Iris pigment epithelial cell (primary cell): ENCODE results near the gene MAP2K7.
"Not testable (repeated sequence)": the region's sequence is repeated elsewhere in the genome, so short reads cannot be mapped to it uniquely, and the experiment has no call there.

Source experiments
- DNase-seq: peaks from one replicate; pipeline ENCODE4 v3.0.0-alpha.2; 2011; ENCODE audit warnings: low read depth

MAP2K7 gene

DNA sequence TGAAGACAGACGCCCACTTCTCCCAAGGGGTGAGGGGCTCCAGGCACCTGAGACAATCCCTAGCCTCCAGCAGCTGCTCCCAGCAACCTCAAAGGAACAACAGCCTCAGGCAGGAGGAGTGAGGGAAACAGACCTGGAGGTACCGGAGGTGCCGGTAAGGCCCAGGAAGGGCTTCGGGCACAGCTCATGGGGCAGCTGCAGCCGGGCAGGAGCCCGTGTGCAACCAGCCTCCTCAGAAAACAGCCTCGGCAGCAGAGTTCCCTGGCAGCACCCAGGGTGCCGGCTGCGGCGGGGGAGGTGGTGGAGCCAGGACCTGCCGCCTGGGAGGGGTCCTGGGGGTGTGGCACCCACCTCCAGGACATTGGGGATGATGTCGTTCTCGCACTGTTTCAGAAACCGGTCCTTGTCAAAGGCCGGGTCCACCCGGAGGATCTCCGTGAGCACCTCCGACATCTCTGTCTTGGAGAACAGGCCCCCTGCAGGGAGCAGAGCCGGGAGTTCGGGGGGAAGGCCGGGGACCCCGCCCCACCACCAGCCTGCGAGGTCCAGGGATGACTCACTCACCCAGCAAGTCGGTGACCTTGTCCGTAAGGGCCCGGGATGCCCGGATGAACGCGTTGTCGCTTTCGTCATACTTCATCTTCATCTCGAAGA lies 28.7 kb downstream of the MAP2K7 start:
- DNase-seq: no peak

DNA sequence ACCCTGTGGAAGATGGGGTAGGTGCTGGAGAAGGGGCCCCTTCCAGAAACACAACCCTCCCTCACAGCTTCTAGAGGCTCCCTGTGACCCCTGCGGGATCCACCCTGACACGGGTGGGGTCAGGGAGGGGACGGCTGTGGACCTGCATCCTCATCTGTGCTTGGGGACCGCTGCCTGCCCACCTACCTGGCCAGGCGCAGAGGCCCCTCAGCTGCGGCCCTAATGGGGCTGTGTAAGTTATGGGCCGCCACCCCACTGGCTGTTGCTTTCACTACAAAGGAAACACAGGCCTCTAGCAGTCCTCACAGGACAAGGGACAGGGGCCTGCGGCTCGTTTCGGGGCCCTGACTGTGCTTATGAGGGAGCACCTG lies 29.2 kb downstream of the MAP2K7 start:
- DNase-seq: no peak

DNA sequence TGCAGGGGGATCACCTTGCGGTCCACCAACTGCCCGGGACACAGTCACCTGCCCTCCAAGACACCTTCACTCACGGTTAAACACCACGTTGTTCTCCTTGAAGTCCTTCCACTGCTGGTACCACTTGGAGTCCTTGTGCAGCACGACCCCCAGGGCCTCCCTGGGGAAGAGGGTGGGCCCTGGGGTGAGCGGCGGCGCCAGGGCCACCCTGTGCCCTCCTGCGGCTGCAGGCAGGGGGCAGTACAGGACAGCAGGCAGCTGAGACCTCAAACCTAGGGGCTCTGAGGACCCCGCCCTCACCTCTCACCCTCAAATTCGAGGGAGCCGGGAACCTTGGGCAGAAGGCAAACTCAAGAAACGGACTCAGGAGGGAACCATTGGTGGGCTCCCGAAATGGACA lies 29.7 kb downstream of the MAP2K7 start:
- no peak for DNase-seq

- DNase-seq: no peak
Observed at GRCh38 chr19:7933828-7934725, 30.4 kb downstream of the MAP2K7 start.

DNA sequence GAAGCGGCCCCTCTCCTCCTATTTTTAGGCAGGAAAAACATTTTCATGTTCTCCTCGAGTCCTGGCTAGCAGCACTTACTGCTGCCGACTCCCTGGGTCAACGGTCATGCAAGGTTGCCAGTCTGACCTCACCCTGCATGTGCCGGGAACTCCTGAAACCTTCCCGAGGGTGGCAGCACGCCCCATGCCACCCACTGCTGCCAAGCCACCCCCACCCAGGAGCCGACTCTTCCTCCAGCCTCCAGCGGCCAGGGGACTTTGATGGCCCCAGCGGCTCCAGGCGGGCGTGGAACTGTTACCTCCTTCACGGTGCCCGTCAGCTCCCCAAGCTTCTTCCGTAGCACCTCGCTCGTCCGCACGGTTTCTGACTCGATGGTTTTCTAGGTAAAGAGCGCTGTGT lies 31.1 kb downstream of the MAP2K7 start:
- DNase-seq: no peak

DNA sequence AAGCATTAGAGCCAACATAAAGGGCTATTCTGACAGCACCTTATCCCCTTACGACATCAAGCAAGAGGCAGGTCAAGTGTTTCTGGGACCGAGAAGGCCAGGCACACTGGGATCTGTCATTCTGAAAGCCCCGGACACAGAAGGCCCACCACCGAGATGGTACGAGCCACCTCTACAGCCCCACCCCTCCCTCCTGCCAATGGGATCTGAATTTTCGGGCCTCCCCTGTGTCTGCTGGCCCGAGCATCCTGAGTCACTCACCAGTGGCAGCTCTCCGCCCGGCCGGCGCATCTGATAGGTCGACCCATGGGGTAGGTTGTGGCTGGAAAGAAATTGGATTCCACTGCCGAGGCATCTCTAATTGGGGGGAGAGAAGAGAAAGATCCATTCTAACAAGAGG lies 37.2 kb downstream of the MAP2K7 start:
- no peak for DNase-seq

GRCh38 chr19:7941895-7942596 lies 38.4 kb downstream of the MAP2K7 start:
- no peak for DNase-seq

- no peak for DNase-seq
Observed at GRCh38 chr19:7942981-7943443, 39.3 kb downstream of the MAP2K7 start.

GRCh38 chr19:7943444-7944176 lies 39.9 kb downstream of the MAP2K7 start, which contains the start of gene TIMM44:
Gene TIMM44 (minus strand): TSS chr19:7943666. CDS start chr19:7943651, 15 bp downstream.
- peak; percentile 100 for DNase-seq

- peak; percentile 86 for DNase-seq
Observed at GRCh38 chr19:7944177-7944761, 40.6 kb downstream of the MAP2K7 start.

DNA sequence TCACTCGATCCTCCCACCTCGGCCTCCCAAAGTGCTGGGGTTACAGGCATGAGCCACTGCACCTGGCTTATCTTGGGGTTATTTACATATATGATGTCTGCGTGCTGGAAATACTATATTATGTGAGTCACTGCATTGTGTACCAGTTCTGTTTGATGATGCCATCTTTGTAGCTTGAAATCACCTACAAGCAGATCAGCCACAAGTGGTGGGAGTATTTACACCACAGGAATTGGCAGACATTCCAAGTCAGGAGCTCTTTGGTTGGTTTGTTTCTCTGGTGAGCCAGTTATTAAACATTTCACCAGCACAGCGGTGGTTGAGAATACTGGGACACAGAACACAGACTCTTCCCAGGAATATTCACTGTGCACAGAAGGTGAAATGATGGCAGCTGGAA lies 44.3 kb downstream of the MAP2K7 start:
- peak; percentile 58 for DNase-seq

DNA sequence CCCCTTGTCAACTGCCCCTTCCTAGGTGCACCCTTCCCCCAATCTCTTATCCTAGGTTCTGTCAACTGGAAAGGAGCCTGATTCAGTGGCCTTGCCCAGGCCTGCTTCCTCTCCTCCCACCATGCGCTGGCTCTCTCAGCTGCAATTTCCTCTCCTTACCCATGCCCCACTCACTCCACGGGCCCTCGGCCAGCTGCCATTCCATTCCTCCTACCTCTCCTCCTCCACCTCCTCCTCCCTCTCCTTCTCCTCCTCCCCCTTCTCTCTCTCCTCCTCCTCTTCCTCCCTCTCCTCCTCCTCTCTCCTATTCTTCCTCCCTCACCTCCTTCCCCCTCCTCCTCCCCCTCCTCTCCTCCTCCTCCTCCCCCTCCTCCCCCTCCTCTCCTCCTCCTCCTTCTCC lies 49.4 kb downstream of the MAP2K7 start:
- peak; percentile 41 for DNase-seq

DNA sequence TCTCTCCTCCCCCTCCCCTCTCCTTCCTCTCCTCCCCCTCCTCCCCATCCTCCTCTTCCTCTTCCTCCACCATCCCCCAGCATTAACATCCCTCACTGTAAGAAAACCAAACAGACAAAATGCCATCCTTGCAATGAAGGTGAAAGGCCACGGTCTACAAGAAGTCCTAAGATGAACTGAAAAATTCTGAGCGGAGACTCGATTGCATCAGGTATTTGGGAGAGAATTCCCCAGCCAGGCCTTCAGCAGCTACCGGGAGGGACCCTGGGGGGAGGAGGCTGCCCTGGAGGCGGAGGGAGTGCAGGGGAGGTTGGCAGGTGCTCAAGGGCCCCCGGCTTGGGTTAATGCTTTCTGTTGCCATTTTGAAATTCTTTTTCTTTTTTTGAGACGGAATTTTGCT lies 49.9 kb downstream of the MAP2K7 start:
- DNase-seq: no peak

DNA sequence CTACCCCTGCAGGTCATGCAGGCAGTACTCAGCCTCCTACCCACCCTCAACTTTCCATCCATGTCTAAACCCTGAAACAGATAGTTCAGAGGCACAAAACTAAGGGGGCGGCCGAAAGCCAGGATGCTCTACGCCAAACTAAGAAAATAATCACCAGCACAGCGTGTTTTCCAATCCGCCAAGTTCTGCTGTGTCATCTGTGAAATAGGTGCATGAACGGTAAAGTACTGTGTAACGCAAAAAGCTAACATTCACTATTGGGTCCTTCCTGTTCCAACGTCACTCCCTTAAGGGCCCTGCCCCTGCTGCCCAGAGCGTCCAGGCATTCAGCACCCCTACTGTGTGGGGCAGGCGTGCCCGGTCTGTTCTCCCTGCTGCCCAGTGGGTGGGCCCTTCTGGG lies 52.0 kb downstream of the MAP2K7 start:
- DNase-seq: no peak

DNA sequence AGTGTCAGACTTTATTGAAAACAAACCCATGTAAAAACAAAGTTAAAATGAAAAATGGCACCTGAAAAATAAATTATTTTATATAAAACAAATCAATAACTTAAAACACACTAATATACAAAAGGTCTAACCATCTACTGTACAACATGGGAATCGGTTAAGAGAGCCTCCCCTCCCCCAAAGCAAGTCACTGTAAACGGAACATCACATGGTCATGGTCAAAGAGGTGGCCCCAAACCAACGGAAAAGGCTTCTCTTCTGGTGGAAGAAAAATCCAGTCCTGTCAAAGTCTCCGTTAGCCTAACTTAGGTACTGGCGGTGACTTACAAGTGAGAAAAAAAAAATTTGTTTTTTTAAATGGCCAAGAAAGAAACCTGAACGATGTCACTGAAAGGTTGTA lies 55.5 kb downstream of the MAP2K7 start:
- DNase-seq: no peak

- not testable (repeated sequence) for DNase-seq
Observed at GRCh38 chr19:7961082-7961481, 57.4 kb downstream of the MAP2K7 start.

DNA sequence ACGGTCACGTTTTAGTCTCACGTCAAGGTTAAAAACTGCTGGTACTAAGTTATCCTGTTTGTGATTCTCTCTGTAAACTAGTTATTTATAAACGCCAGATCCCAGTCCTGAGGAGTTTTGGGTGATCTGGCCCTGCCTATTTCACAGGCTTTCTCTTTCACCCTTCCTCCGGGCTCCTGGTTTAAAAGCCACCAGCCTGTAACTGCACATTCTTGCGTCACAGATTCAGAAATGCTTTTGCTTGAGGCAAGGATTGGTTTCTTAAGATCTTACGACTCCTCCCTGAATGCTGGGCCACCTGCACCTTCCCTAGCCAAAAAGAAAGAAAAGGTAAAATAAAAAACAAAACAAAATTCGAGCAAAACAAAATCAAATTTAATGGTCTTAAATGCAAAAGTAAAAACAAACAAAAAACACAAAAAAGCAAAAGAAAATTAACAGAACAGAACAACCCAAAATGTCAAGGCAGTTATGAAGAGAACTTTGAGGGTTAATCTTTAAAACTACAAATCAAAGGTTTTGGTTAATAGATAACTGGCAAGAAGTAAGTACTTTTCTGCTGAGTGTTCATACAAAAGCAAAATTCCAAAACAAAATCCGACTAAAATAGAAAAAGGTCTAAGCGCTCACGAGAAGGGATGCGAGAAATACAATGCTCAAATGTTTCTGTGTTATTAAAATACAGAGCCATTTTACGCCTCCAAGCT lies 58.4 kb downstream of the MAP2K7 start:
- no peak for DNase-seq

- no peak for DNase-seq
Observed at GRCh38 chr19:7962644-7963268, 59.1 kb downstream of the MAP2K7 start.

DNA sequence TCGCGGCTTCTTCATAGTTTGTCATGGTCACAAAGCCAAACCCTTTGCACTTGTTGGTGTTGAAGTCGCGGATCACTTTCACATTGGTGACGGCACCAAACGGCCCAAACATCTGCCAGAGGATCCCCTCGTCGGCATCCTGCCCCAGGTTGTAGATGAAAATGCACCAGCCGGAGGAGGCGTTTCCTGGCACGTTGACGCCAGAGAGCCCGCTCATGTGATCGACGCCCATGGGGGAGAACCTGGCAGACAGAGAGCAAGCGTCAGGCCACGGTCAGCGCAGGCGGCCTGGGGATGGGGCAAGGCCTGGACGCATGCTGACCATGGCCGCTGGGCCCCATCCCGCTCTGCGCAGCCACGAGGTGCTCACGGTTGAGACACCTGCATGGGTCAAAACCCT lies 59.9 kb downstream of the MAP2K7 start:
- no peak for DNase-seq
